ENCODE data around the gene GATAD2A. TPM values are rescaled to one million over a fixed set of nuclear protein-coding genes. Genes with fewer than 3 reads are reported as not detected.

GATAD2A gene
- 28.7 and 30.1 TPM in 2 replicates for total RNA-seq (2013; cell fraction: nucleolus; rRNA removed)
- total RNA-seq (2014; rRNA removed) (47.1 and 61.8 TPM in 2 replicates), total RNA-seq (2014; rRNA removed; fragmentation: Illumina TruSeq; extraction: Trizol) (27.4 and 38.4 TPM in 2 replicates), total RNA-seq (2021) (161 and 173 TPM in 2 replicates), polyA plus RNA-seq (2011; rRNA removed) (16.9 and 20.1 TPM in 2 replicates), polyA plus RNA-seq (2014; fragmentation: Illumina TruSeq; extraction: Trizol) (8.6 and 28.0 TPM in 2 replicates), polyA plus RNA-seq (2014; fragmentation: Nextera tagmentation; extraction: Ambion mirVana) (1 to 10 TPM; 2.6 to 2.7 TPM), polyA plus RNA-seq (2014; rRNA removed) (60.3 and 70.8 TPM in 2 replicates), polyA plus RNA-seq (2016; fragmentation: Nextera tagmentation; extraction: Ambion mirVana) (10 to 100 TPM; 31.4 to 32.7 TPM), polyA minus RNA-seq (2011; rRNA and poly(A)+ RNA removed) (16.8 and 17.2 TPM in 2 replicates), Bru-seq, nascent RNA (percentile 76 among the genes with signal in this experiment), BruChase-seq, experiment 1, labeled RNA remaining after a 6-hour chase (percentile 85 among the genes with signal in this experiment), BruChase-seq, experiment 2, labeled RNA remaining after a 2-hour chase (percentile 82 among the genes with signal in this experiment)
- 15.5 TPM for polyA plus RNA-seq (2011; ENCODE audit: low read depth)
- 18.7 and 20.9 TPM in 2 replicates for polyA plus RNA-seq (2011; cell fraction: cytosol; rRNA removed)
- polyA plus RNA-seq (2011; cell fraction: nucleus; rRNA removed), result 21.5 and 39.0 TPM in 2 replicates
- 32.1 and 35.4 TPM in 2 replicates for polyA plus RNA-seq (2012)
- 29.5 and 34.5 TPM in 2 replicates for polyA minus RNA-seq (2011; cell fraction: cytosol; rRNA and poly(A)+ RNA removed)
- 5.1 and 11.0 TPM in 2 replicates for polyA minus RNA-seq (2011; cell fraction: nucleus; rRNA and poly(A)+ RNA removed)
- long read RNA-seq, experiment 1, partial matches to known transcripts, result 7 of 13 reads
- long read RNA-seq, experiment 1, other reads (novel, unspliced or antisense), result 6 of 13 reads
- long read RNA-seq, experiment 2, partial matches to known transcripts, result 0 of 25 reads
- long read RNA-seq, experiment 2, other reads (novel, unspliced or antisense), result 25 of 25 reads

- FAIRE-seq (peak; percentile 61), DNase-seq (ENCODE audit: low read depth, low spot score) (peak; percentile 44), ATAC-seq (peak; percentile 90)
- Histone ChIP-seq H3K4me3 (peak within 1 kb of the TSS; percentile 79), H2AFZ (ENCODE audit: control insufficient read depth, low read depth, low read length) (peak within 1 kb of the TSS; percentile 85), H3K36me3 (ENCODE audit: control insufficient read depth in 2 of 2, insufficient read depth in 2 of 2, low read length in 1 of 2) (no peaks in the 10 kb centered on the region), H4K20me1 (ENCODE audit: control insufficient read depth, insufficient read depth) (peaks cover 6% of the 10 kb centered on the region; the same call in 1 of the 2 replicates), H3K9ac (ENCODE audit: control insufficient read depth, insufficient read depth, low read length) (peak within 1 kb of the TSS; percentile 67), H3K4me2 (ENCODE audit: control insufficient read depth, insufficient read depth) (peak within 1 kb of the TSS; percentile 94), H3K27me3 (replicated peaks in 1 of 2; ENCODE audit: control insufficient read depth in 2 of 2, insufficient read depth in 2 of 2, low read length in 1 of 2) (no peaks in the 10 kb centered on the region), H3K27ac (ENCODE audit: control insufficient read depth, insufficient read depth) (peak within 1 kb of the TSS; percentile 62), H3K4me1 (ENCODE audit: control insufficient read depth, insufficient read depth, low read length) (peaks cover 19% of the 10 kb centered on the region), H3K79me2 (ENCODE audit: control insufficient read depth, insufficient read depth, low read length) (peaks cover 43% of the 10 kb centered on the region), H3K9me3 (replicated peaks; ENCODE audit: control insufficient read depth, insufficient read depth, low read length) (no peaks in the 10 kb centered on the region)
- CTCF ChIA-PET, result interaction anchor here (0.6 to 6.8 kb wide), 15 partner anchors 9 to 249 kb away, joined by 3 to 85 read pairs (median 4); no protein-coding TSS in a partner anchor
- RAD21 ChIA-PET (ENCODE audit: unreplicated experiment), result interaction anchor here (0.7 to 4.0 kb wide), 22 partner anchors 8 to 249 kb away, joined by 3 to 55 read pairs (median 5); partner anchors contain the start of genes NDUFA13 and TSSK6
- no TSS peak for BruUV-seq (replicated peaks)
- intact Hi-C loops (cut with micrococcal nuclease; ENCODE audit: unreplicated experiment) (loop anchor here (5.0 kb wide), 1 partner anchor 52 kb away; no protein-coding TSS in a partner anchor), in situ Hi-C loops (cut with MboI) (no loop called here)
- POLR2A ChIA-PET, result interaction anchor here (0.6 to 2.3 kb wide), 15 partner anchors 9 to 212 kb away, joined by 3 to 16 read pairs (median 4); no protein-coding TSS in a partner anchor
- SMC1A ChIA-PET (ENCODE audit: uncharacterized antibody, unreplicated experiment), result interaction anchor here (0.7 to 8.6 kb wide), 11 partner anchors 8 to 119 kb away, joined by 3 to 57 read pairs (median 3); no protein-coding TSS in a partner anchor
- 4% methylated on average over 53 of the region's 90 CpGs for WGBS (ENCODE audit: insufficient coverage, insufficient replicate concordance, low lambda C conversion rate, missing lambda C conversion rate)
- peak; percentile 58; the same call in 1 of the 2 replicates for TF ChIP-seq CHD2 (IDR thresholded peaks at IDR 0.05; ENCODE audit: borderline replicate concordance, low read depth, low read length)
- TF ChIP-seq RB1 (IDR thresholded peaks at IDR 0.05; ENCODE audit: borderline replicate concordance), result 0 out of 2 replicates have a peak, but pooled peaks have one; percentile 90
- TF ChIP-seq ZBTB4 (CRISPR knock-in tag; IDR thresholded peaks at IDR 0.05), result no peak
- TF ChIP-seq USF2 (IDR thresholded peaks at IDR 0.05; ENCODE audit: borderline replicate concordance, low read depth, low read length), result no peak
- TF ChIP-seq STAT1 (conservative IDR thresholded peaks at IDR 0.05), result no peak
- TF ChIP-seq HCFC1 (IDR thresholded peaks at IDR 0.05; ENCODE audit: low read length), result 0 out of 2 replicates have a peak, but pooled peaks have one; percentile 35
- peak in 1 of 2 experiments; percentile 44; a peak in 2 of 4 replicates for TF ChIP-seq SRF (IDR thresholded peaks at IDR 0.05; ENCODE audit: low read depth in 2 of 2, low read length in 2 of 2)
- TF ChIP-seq WRNIP1 (IDR thresholded peaks at IDR 0.05; ENCODE audit: borderline replicate concordance, low read depth, low read length), result no peak
- peak; percentile 71; the same call in 1 of the 2 replicates for TF ChIP-seq CHD1 (IDR thresholded peaks at IDR 0.05; ENCODE audit: low read depth, low read length)
- TF ChIP-seq SP1 (IDR thresholded peaks at IDR 0.05; ENCODE audit: low read depth, low read length), result peak; percentile 88
- TF ChIP-seq ZNF207 (IDR thresholded peaks at IDR 0.05; ENCODE audit: borderline replicate concordance), result peak; percentile 89; the same call in 1 of the 2 replicates
- TF ChIP-seq NR2C2 (IDR thresholded peaks at IDR 0.05; ENCODE audit: borderline replicate concordance, control insufficient read depth, insufficient read length, low read depth), result no peak
- peak in 1 of 2 experiments; percentile 79; a peak in 2 of 3 replicates for TF ChIP-seq EGR1 (IDR thresholded peaks at IDR 0.05; ENCODE audit: borderline replicate concordance in 1 of 2, low read depth in 2 of 2, low read length in 2 of 2)
These were observed at the start of gene GATAD2A for GRCh38 chr19:19404879-19405860. Gene GATAD2A, plus strand, starts transcription at chr19:19405675. Its CDS starts 59,671 bp downstream, at chr19:19465346.

All from GM12878 (cell line).